ENCODE results near the gene TOR2A. TPM values are rescaled to one million over a fixed set of nuclear protein-coding genes. Genes with fewer than 3 reads are reported as not detected.

The TOR2A gene
- total RNA-seq, 6 donors from 2014 or later: 11.4 to 27.2 (median 21.0) TPM

GRCh38 chr9:127705577-127706379 is 29.3 kb downstream of the TOR2A start:
- Histone ChIP-seq H3K27ac (no peak overlapping the region), H3K4me3 (no peak overlapping the region), H3K4me1 (no peaks in the 10 kb centered on the region), H3K36me3 (no peaks in the 10 kb centered on the region), H3K27me3 (no peaks in the 10 kb centered on the region), H3K9me3 (no peaks in the 10 kb centered on the region)
- DNase-seq: no peak
- no peak for TF ChIP-seq CTCF (IDR thresholded peaks at IDR 0.05)
- no peak for TF ChIP-seq POLR2AphosphoS5 (IDR thresholded peaks at IDR 0.05)
- TF ChIP-seq EP300 (IDR thresholded peaks at IDR 0.05): no peak
- TF ChIP-seq POLR2A (IDR thresholded peaks at IDR 0.05): no peak
- no peak for ATAC-seq (ENCODE audit: low FRiP score in 2 of 2)
- WGBS, 2 donors: 86 to 94% methylated on average over 4 to 12 of the region's 12 CpGs

GRCh38 chr9:127703289-127703946 is 31.7 kb downstream of the TOR2A start:
- TF ChIP-seq POLR2A (IDR thresholded peaks at IDR 0.05) (no peak), EP300 (IDR thresholded peaks at IDR 0.05) (no peak), CTCF (IDR thresholded peaks at IDR 0.05) (no peak), POLR2AphosphoS5 (IDR thresholded peaks at IDR 0.05) (no peak)
- Histone ChIP-seq H3K27ac (no peak overlapping the region), H3K9me3 (no peaks in the 10 kb centered on the region), H3K36me3 (no peaks in the 10 kb centered on the region), H3K4me3 (no peak overlapping the region), H3K27me3 (no peaks in the 10 kb centered on the region), H3K4me1 (peaks cover 0 to 12% (median 6%) of the 10 kb centered on the region in 4 donors)
- DNase-seq (no peak), ATAC-seq (ENCODE audit: low FRiP score in 2 of 2) (no peak)
- 73 to 75% methylated on average over 8 to 9 of the region's 9 CpGs for WGBS, 2 donors

- Histone ChIP-seq H3K36me3 (no peaks in the 10 kb centered on the region), H3K27me3 (no peaks in the 10 kb centered on the region), H3K9me3 (no peaks in the 10 kb centered on the region), H3K4me1 (peaks cover 0 to 12% (median 6%) of the 10 kb centered on the region in 4 donors), H3K27ac (no peak overlapping the region), H3K4me3 (no peak overlapping the region)
- ATAC-seq (ENCODE audit: low FRiP score in 2 of 2): no peak
- DNase-seq: no peak
- WGBS, 2 donors: 67 to 71% methylated on average over 5 of the region's 5 CpGs
- TF ChIP-seq POLR2AphosphoS5 (IDR thresholded peaks at IDR 0.05): no peak
- TF ChIP-seq CTCF (IDR thresholded peaks at IDR 0.05): no peak
- no peak for TF ChIP-seq EP300 (IDR thresholded peaks at IDR 0.05)
- no peak for TF ChIP-seq POLR2A (IDR thresholded peaks at IDR 0.05)
These were observed 34.4 kb downstream of the TOR2A start for GRCh38 chr9:127700594-127701255.

GRCh38 chr9:127700140-127700539 is 35.0 kb downstream of the TOR2A start:
- DNase-seq (no peak), ATAC-seq (ENCODE audit: low FRiP score in 2 of 2) (no peak)
- Histone ChIP-seq H3K4me1 (peaks cover 0 to 12% (median 6%) of the 10 kb centered on the region in 4 donors), H3K36me3 (no peaks in the 10 kb centered on the region), H3K9me3 (no peaks in the 10 kb centered on the region), H3K27me3 (no peaks in the 10 kb centered on the region), H3K4me3 (no peak overlapping the region), H3K27ac (peak overlapping the region in 3 of 4 donors; percentile 64 to 89 (median 86))
- TF ChIP-seq POLR2AphosphoS5 (IDR thresholded peaks at IDR 0.05): no peak
- TF ChIP-seq POLR2A (IDR thresholded peaks at IDR 0.05): no peak
- no peak for TF ChIP-seq CTCF (IDR thresholded peaks at IDR 0.05)
- TF ChIP-seq EP300 (IDR thresholded peaks at IDR 0.05): no peak
- 94 to 95% methylated on average over 2 of the region's 2 CpGs for WGBS, 2 donors

Data from upper lobe of left lung (tissue), 6 donors.